ENCODE measurements around the gene DAPK3.

DNA sequence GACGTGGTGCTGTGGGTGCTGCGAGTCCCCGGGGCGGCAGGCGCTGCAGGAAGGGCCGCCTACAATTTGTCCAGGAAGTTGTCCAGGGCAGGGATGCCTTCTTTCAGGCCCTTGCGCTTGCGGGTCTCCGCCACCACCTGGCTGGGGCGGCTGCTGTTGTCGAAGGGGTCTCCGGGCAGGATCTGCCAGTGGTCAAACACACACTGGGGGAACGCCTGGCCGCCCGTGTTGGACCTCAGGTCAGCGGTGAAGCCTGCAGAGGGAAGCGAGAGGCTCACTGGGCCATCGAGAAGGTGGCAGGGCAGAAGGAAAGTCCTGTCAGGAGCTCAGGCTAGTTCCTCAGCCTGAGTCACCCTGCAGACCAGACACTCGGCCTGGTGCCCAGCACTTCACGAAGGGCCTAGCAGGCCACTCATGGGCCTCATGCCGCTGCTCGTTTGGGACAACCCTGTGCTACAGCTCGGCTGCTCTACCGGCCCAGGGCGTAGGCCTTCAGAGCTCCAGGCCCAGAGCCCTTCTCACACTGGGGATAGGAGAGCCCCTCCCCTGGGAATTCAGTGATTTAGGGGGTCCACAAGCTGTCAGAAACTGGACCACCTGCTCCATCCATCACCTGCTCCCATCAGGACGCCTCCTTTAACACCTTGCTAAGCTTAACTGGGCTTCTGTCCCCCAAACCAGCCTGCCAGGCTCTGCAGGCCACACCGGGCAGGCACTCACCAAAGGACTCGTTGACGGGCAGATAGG lies 5.8 kb upstream of the DAPK3 start:
- no peak for TF ChIP-seq FOXP2 (optimal IDR thresholded peaks at IDR 0.05; ENCODE audit: borderline replicate concordance, extremely low read depth, extremely low read length, insufficient read depth)
- TF ChIP-seq SIN3A (IDR thresholded peaks at IDR 0.05; ENCODE audit: borderline replicate concordance, insufficient read depth, low read length), result no peak
- no peak; the same call in 1 of the 2 replicates for TF ChIP-seq POLR2AphosphoS5 (IDR thresholded peaks at IDR 0.05; ENCODE audit: low read depth, low read length)
- TF ChIP-seq TAF1 (IDR thresholded peaks at IDR 0.05; ENCODE audit: borderline replicate concordance, insufficient read depth, low read length), result no peak
- TF ChIP-seq, protein P1, sequence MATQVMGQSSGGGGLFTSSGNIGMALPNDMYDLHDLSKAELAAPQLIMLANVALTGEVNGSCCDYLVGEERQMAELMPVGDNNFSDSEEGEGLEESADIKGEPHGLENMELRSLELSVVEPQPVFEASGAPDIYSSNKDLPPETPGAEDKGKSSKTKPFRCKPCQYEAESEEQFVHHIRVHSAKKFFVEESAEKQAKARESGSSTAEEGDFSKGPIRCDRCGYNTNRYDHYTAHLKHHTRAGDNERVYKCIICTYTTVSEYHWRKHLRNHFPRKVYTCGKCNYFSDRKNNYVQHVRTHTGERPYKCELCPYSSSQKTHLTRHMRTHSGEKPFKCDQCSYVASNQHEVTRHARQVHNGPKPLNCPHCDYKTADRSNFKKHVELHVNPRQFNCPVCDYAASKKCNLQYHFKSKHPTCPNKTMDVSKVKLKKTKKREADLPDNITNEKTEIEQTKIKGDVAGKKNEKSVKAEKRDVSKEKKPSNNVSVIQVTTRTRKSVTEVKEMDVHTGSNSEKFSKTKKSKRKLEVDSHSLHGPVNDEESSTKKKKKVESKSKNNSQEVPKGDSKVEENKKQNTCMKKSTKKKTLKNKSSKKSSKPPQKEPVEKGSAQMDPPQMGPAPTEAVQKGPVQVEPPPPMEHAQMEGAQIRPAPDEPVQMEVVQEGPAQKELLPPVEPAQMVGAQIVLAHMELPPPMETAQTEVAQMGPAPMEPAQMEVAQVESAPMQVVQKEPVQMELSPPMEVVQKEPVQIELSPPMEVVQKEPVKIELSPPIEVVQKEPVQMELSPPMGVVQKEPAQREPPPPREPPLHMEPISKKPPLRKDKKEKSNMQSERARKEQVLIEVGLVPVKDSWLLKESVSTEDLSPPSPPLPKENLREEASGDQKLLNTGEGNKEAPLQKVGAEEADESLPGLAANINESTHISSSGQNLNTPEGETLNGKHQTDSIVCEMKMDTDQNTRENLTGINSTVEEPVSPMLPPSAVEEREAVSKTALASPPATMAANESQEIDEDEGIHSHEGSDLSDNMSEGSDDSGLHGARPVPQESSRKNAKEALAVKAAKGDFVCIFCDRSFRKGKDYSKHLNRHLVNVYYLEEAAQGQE (IDR thresholded peaks at IDR 0.05; ENCODE audit: insufficient read depth in 1 of 2, low read depth in 2 of 2, low read length in 2 of 2), result no peak

All from PFSK-1 (cell line).